ENCODE measurements around the gene GPSM1. TPM values are rescaled to one million over a fixed set of nuclear protein-coding genes. Genes with fewer than 3 reads are reported as not detected.

The GPSM1 gene
- total and polyA plus RNA-seq, 5 donors from 2014 or later, result 0.59 to 12.3 (median 1.3) TPM

DNA sequence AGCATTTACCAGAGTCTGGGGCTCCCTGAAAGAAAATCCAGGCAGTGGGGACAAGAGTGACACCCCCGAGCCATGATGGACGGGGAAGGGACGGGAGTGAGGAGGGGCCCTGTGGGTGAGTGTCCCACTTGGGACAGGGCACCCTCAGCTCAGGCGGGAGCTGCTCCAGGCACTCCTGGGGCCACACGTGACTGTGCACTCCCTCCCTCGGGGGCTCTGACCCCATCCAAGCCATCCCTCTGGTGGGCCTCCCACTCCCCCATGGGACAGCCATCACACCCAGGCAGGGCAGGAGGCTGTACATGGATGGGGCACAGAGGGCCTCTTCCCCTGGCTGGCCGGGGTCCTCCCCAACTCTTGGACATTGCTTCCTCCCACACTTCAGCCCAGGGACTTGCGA is 49.1 kb downstream of the GPSM1 start:
- no peaks in the 10 kb centered on the region for H3K36me3 Mint-ChIP-seq
- H3K27ac Mint-ChIP-seq, result no peak overlapping the region
- no peak for ATAC-seq (ENCODE audit: low read depth in 2 of 2)
- no peak for DNase-seq
- H3K27me3 Mint-ChIP-seq, result no peaks in the 10 kb centered on the region
- H3K27me3 ChIP-seq (ENCODE audit: control insufficient read depth, insufficient read depth, low read length), result no peaks in the 10 kb centered on the region
- peaks cover 8% of the 10 kb centered on the region for H3K4me1 ChIP-seq (ENCODE audit: control insufficient read depth, insufficient read depth, low read length, poor library complexity, severe bottlenecking)
- no peak overlapping the region for H3K4me3 Mint-ChIP-seq
- no peaks in the 10 kb centered on the region for H3K4me1 Mint-ChIP-seq
- H3K27ac ChIP-seq (ENCODE audit: insufficient read depth, low read length, poor library complexity, severe bottlenecking), result no peak overlapping the region
- no peaks in the 10 kb centered on the region for H3K9me3 ChIP-seq (ENCODE audit: control insufficient read depth in 2 of 2, low read length in 2 of 2)
- H3K4me3 ChIP-seq (ENCODE audit: low read depth, low read length), result no peak overlapping the region
- H3K9me3 Mint-ChIP-seq, result no peaks in the 10 kb centered on the region
- H3K36me3 ChIP-seq (ENCODE audit: control insufficient read depth, insufficient read depth, low read length), result no peaks in the 10 kb centered on the region

GRCh38 chr9:136377341-136378169 is 50.2 kb downstream of the GPSM1 start:
- no peaks in the 10 kb centered on the region for H3K9me3 ChIP-seq (ENCODE audit: control insufficient read depth in 2 of 2, low read length in 2 of 2)
- H3K4me1 ChIP-seq (ENCODE audit: control insufficient read depth, insufficient read depth, low read length, poor library complexity, severe bottlenecking), result peaks cover 4% of the 10 kb centered on the region
- ATAC-seq (ENCODE audit: low read depth in 2 of 2) (no peak), DNase-seq (no peak)
- no peaks in the 10 kb centered on the region for H3K9me3 Mint-ChIP-seq
- no peaks in the 10 kb centered on the region for H3K36me3 Mint-ChIP-seq
- no peak overlapping the region for H3K27ac ChIP-seq (ENCODE audit: insufficient read depth, low read length, poor library complexity, severe bottlenecking)
- H3K4me1 Mint-ChIP-seq, result no peaks in the 10 kb centered on the region
- no peaks in the 10 kb centered on the region for H3K27me3 ChIP-seq (ENCODE audit: control insufficient read depth, insufficient read depth, low read length)
- H3K36me3 ChIP-seq (ENCODE audit: control insufficient read depth, insufficient read depth, low read length), result peaks cover 1% of the 10 kb centered on the region
- no peak overlapping the region for H3K4me3 ChIP-seq (ENCODE audit: low read depth, low read length)
- no peak overlapping the region for H3K4me3 Mint-ChIP-seq
- no peaks in the 10 kb centered on the region for H3K27me3 Mint-ChIP-seq
- no peak overlapping the region for H3K27ac Mint-ChIP-seq

DNA sequence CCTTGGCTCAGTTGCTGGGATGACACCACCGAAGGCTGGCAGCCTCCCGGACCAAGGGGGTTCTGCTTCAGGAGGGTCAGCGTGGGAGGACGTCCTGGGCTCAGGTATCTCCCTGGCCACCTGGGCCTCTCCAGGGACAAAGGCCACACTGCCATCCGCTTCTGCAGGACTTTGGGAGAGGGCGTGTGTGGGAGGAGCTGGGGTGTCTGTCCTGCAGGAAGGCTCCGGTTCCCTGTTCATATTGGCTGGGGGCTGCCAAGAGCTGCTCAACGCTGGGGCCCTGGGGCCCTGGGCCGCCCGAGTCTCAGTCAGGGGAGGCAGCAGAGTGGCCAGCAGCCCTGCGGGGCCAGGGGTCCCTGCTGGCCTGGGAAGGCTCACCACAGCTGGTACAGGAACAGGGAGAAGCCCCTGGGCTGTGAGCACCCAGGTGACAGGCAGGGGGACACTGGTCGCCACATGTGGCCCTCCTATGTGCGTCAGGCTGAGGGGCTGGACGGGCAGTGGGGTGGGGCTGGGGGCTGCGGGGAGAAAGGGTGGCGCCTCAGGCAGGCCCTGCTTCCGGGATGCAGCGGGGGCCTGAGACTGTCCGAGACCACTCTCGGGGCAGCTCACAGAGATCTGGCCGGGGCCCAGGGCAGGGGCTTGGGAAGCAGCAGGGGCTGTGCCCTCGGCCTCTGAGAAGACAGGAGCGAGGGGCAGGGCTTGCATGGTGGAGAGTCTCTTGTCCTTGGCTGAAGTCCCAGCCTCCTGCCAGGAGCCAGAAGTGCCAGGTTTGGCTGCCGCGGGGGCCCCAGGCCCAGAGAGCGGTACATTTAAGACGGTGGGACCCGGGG is 51.0 kb downstream of the GPSM1 start:
- Histone ChIP-seq H3K27ac (ENCODE audit: insufficient read depth, low read length, poor library complexity, severe bottlenecking) (no peak overlapping the region), H3K9me3 (ENCODE audit: control insufficient read depth in 2 of 2, low read length in 2 of 2) (no peaks in the 10 kb centered on the region), H3K4me3 (ENCODE audit: low read depth, low read length) (no peak overlapping the region), H3K36me3 (ENCODE audit: control insufficient read depth, insufficient read depth, low read length) (peaks cover 5% of the 10 kb centered on the region), H3K4me1 (ENCODE audit: control insufficient read depth, insufficient read depth, low read length, poor library complexity, severe bottlenecking) (no peaks in the 10 kb centered on the region), H3K27me3 (ENCODE audit: control insufficient read depth, insufficient read depth, low read length) (no peaks in the 10 kb centered on the region)
- no peaks in the 10 kb centered on the region for H3K4me1 Mint-ChIP-seq
- no peak overlapping the region for H3K4me3 Mint-ChIP-seq
- H3K36me3 Mint-ChIP-seq, result no peaks in the 10 kb centered on the region
- no peaks in the 10 kb centered on the region for H3K9me3 Mint-ChIP-seq
- no peak overlapping the region for H3K27ac Mint-ChIP-seq
- no peak for ATAC-seq (ENCODE audit: low read depth in 2 of 2)
- DNase-seq, result no peak
- no peaks in the 10 kb centered on the region for H3K27me3 Mint-ChIP-seq

- ATAC-seq (ENCODE audit: low read depth in 2 of 2), result peak in 1 of 2 donors; percentile 13
- Histone ChIP-seq H3K4me1 (ENCODE audit: control insufficient read depth, insufficient read depth, low read length, poor library complexity, severe bottlenecking) (no peaks in the 10 kb centered on the region), H3K4me3 (ENCODE audit: low read depth, low read length) (no peak overlapping the region), H3K27me3 (ENCODE audit: control insufficient read depth, insufficient read depth, low read length) (no peaks in the 10 kb centered on the region), H3K9me3 (ENCODE audit: control insufficient read depth in 2 of 2, low read length in 2 of 2) (no peaks in the 10 kb centered on the region), H3K27ac (ENCODE audit: insufficient read depth, low read length, poor library complexity, severe bottlenecking) (no peak overlapping the region), H3K36me3 (ENCODE audit: control insufficient read depth, insufficient read depth, low read length) (peaks cover 5% of the 10 kb centered on the region)
- no peaks in the 10 kb centered on the region for H3K4me1 Mint-ChIP-seq
- peaks cover 2% of the 10 kb centered on the region for H3K36me3 Mint-ChIP-seq
- H3K9me3 Mint-ChIP-seq, result no peaks in the 10 kb centered on the region
- H3K27me3 Mint-ChIP-seq, result no peaks in the 10 kb centered on the region
- no peak overlapping the region for H3K27ac Mint-ChIP-seq
- DNase-seq, result no peak
- no peak overlapping the region for H3K4me3 Mint-ChIP-seq
Measured at GRCh38 chr9:136379003-136379287, 51.6 kb downstream of the GPSM1 start.

GRCh38 chr9:136379401-136379800 is 52.1 kb downstream of the GPSM1 start:
- no peak for ATAC-seq (ENCODE audit: low read depth in 2 of 2)
- Mint-ChIP-seq H3K27me3 (no peaks in the 10 kb centered on the region), H3K4me1 (peaks cover 0 to 4% (median 2%) of the 10 kb centered on the region in 4 donors), H3K36me3 (peaks cover 6% of the 10 kb centered on the region), H3K9me3 (no peaks in the 10 kb centered on the region), H3K27ac (no peak overlapping the region), H3K4me3 (no peak overlapping the region)
- H3K4me1 ChIP-seq (ENCODE audit: control insufficient read depth, insufficient read depth, low read length, poor library complexity, severe bottlenecking), result peaks cover 2% of the 10 kb centered on the region
- no peaks in the 10 kb centered on the region for H3K9me3 ChIP-seq (ENCODE audit: control insufficient read depth in 2 of 2, low read length in 2 of 2)
- peaks cover 5% of the 10 kb centered on the region for H3K36me3 ChIP-seq (ENCODE audit: control insufficient read depth, insufficient read depth, low read length)
- no peaks in the 10 kb centered on the region for H3K27me3 ChIP-seq (ENCODE audit: control insufficient read depth, insufficient read depth, low read length)
- H3K4me3 ChIP-seq (ENCODE audit: low read depth, low read length), result no peak overlapping the region
- no peak overlapping the region for H3K27ac ChIP-seq (ENCODE audit: insufficient read depth, low read length, poor library complexity, severe bottlenecking)
- no peak for DNase-seq

- Histone ChIP-seq H3K4me1 (ENCODE audit: control insufficient read depth, insufficient read depth, low read length, poor library complexity, severe bottlenecking) (peaks cover 6% of the 10 kb centered on the region), H3K36me3 (ENCODE audit: control insufficient read depth, insufficient read depth, low read length) (peaks cover 5% of the 10 kb centered on the region), H3K27ac (ENCODE audit: insufficient read depth, low read length, poor library complexity, severe bottlenecking) (no peak overlapping the region), H3K27me3 (ENCODE audit: control insufficient read depth, insufficient read depth, low read length) (no peaks in the 10 kb centered on the region), H3K4me3 (ENCODE audit: low read depth, low read length) (no peak overlapping the region), H3K9me3 (ENCODE audit: control insufficient read depth in 2 of 2, low read length in 2 of 2) (no peaks in the 10 kb centered on the region)
- no peak overlapping the region for H3K4me3 Mint-ChIP-seq
- H3K27ac Mint-ChIP-seq, result no peak overlapping the region
- H3K36me3 Mint-ChIP-seq, result peaks cover 10% of the 10 kb centered on the region
- peaks cover 3 to 9% (median 6%) of the 10 kb centered on the region in 4 donors for H3K4me1 Mint-ChIP-seq
- no peak for ATAC-seq (ENCODE audit: low read depth in 2 of 2)
- DNase-seq, result no peak
- no peaks in the 10 kb centered on the region for H3K9me3 Mint-ChIP-seq
- H3K27me3 Mint-ChIP-seq, result no peaks in the 10 kb centered on the region
Measured at GRCh38 chr9:136379891-136380290, 52.6 kb downstream of the GPSM1 start.

GRCh38 chr9:136380381-136380780 is 53.0 kb downstream of the GPSM1 start:
- Mint-ChIP-seq H3K36me3 (peaks cover 13% of the 10 kb centered on the region), H3K4me3 (no peak overlapping the region), H3K27me3 (no peaks in the 10 kb centered on the region), H3K9me3 (no peaks in the 10 kb centered on the region), H3K4me1 (peaks cover 4 to 14% (median 10%) of the 10 kb centered on the region in 4 donors), H3K27ac (no peak overlapping the region)
- Histone ChIP-seq H3K27me3 (ENCODE audit: control insufficient read depth, insufficient read depth, low read length) (no peaks in the 10 kb centered on the region), H3K36me3 (ENCODE audit: control insufficient read depth, insufficient read depth, low read length) (peaks cover 5% of the 10 kb centered on the region), H3K4me3 (ENCODE audit: low read depth, low read length) (no peak overlapping the region), H3K4me1 (ENCODE audit: control insufficient read depth, insufficient read depth, low read length, poor library complexity, severe bottlenecking) (peaks cover 11% of the 10 kb centered on the region), H3K27ac (ENCODE audit: insufficient read depth, low read length, poor library complexity, severe bottlenecking) (no peak overlapping the region), H3K9me3 (ENCODE audit: control insufficient read depth in 2 of 2, low read length in 2 of 2) (no peaks in the 10 kb centered on the region)
- ATAC-seq (ENCODE audit: low read depth in 2 of 2) (no peak), DNase-seq (no peak)
